Upper lobe of left lung (tissue), 4 donors: ENCODE data around the gene SLC19A2.

Source experiments
- POLR2A ChIP-seq, 4 donors: fragments of 450-650 bp; IDR thresholded peaks; one replicate each; pipeline ENCODE4 v1.5.1; 2016 to 2017; ENCODE audit warnings: antibody characterized with exemption in 4 of 4, mild to moderate bottlenecking in 2 of 4
- POLR2AphosphoS5 ChIP-seq, 2 donors: sonication (generic); formaldehyde crosslinking; IDR thresholded peaks; one replicate each; pipeline ENCODE4 v1.5.1; 2017; ENCODE audit warnings: antibody characterized with exemption in 2 of 2
- TF ChIP-seq, protein P1 (sequence below), 6 experiments: fragments of 450-650 bp in 4 of 6; fragments of 200-600 bp in 2 of 6; sonication (generic) in 2 of 6; IDR thresholded peaks; one replicate each; pipeline ENCODE4 v1.5.1; 2016 to 2019; ENCODE audit warnings: antibody characterized with exemption in 6 of 6

GRCh38 chr1:169421309-169421708 is 64.4 kb downstream of the SLC19A2 start:
- TF ChIP-seq, protein P1, sequence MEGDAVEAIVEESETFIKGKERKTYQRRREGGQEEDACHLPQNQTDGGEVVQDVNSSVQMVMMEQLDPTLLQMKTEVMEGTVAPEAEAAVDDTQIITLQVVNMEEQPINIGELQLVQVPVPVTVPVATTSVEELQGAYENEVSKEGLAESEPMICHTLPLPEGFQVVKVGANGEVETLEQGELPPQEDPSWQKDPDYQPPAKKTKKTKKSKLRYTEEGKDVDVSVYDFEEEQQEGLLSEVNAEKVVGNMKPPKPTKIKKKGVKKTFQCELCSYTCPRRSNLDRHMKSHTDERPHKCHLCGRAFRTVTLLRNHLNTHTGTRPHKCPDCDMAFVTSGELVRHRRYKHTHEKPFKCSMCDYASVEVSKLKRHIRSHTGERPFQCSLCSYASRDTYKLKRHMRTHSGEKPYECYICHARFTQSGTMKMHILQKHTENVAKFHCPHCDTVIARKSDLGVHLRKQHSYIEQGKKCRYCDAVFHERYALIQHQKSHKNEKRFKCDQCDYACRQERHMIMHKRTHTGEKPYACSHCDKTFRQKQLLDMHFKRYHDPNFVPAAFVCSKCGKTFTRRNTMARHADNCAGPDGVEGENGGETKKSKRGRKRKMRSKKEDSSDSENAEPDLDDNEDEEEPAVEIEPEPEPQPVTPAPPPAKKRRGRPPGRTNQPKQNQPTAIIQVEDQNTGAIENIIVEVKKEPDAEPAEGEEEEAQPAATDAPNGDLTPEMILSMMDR (IDR thresholded peaks at IDR 0.05), result no peak
- no peak for TF ChIP-seq POLR2A (IDR thresholded peaks at IDR 0.05)
- TF ChIP-seq POLR2AphosphoS5 (IDR thresholded peaks at IDR 0.05), result no peak
